GM13977 (cell line): ENCODE results near the gene COMMD7.

Experiments used
- DNase-seq: peaks from one replicate; pipeline ENCODE4 v3.0.0; 2012; ENCODE audit warnings: low spot score
- in situ Hi-C: fragments of 300-500 bp; cut with MboI; formaldehyde crosslinking; loops from one replicate; pipeline ENCODE4 v1.12.0; 2022; ENCODE audit warnings: low sequenced_read_pairs, low pct_unique_long_range_greater_than_20kb, mixed read lengths, inconsistent platforms; ENCODE audit not compliant: unreplicated experiment
- TF ChIP-seq, protein P1 (sequence below): IDR thresholded peaks from 2 replicates; pipeline ENCODE4 v1.5.1; 2012; ENCODE audit warnings: mild to moderate bottlenecking, control low read depth; ENCODE audit not compliant: insufficient read depth; ENCODE audit errors: extremely low read depth, missing control alignments

The COMMD7 gene

GRCh38 chr20:32685541-32686529 lies 57.4 kb downstream of the COMMD7 start:
- in situ Hi-C loops, result no loop called here
- TF ChIP-seq, protein P1, sequence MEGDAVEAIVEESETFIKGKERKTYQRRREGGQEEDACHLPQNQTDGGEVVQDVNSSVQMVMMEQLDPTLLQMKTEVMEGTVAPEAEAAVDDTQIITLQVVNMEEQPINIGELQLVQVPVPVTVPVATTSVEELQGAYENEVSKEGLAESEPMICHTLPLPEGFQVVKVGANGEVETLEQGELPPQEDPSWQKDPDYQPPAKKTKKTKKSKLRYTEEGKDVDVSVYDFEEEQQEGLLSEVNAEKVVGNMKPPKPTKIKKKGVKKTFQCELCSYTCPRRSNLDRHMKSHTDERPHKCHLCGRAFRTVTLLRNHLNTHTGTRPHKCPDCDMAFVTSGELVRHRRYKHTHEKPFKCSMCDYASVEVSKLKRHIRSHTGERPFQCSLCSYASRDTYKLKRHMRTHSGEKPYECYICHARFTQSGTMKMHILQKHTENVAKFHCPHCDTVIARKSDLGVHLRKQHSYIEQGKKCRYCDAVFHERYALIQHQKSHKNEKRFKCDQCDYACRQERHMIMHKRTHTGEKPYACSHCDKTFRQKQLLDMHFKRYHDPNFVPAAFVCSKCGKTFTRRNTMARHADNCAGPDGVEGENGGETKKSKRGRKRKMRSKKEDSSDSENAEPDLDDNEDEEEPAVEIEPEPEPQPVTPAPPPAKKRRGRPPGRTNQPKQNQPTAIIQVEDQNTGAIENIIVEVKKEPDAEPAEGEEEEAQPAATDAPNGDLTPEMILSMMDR, result no peak
- DNase-seq, result no peak

DNA sequence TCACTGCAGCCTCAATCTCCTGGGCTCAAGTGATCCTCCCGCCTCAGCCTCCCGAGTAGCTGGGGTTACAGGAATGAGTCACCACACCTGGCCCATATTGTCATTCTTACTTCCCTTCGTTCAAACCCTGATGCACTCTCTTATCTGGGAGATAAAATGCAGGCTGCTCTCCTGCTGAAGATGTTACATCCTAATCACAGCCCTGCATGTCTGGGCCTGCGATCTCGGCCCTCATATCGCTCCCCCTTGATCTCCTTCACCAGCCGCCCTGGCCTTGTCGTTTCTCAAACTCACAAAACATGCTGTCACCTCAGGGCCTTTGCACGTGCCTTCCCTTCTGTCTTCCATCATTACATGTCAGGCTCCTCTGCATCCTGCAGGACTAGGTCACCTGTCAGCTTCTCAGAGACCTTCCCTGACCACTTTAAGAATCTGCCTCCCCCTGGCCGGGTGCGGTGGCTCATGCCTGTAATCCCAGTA lies 60.7 kb downstream of the COMMD7 start:
- DNase-seq, result no peak
- TF ChIP-seq, protein P1, result no peak
- in situ Hi-C loops, result no loop called here

- TF ChIP-seq, protein P1, result no peak
- in situ Hi-C loops, result no loop called here
- no peak for DNase-seq
Measured at GRCh38 chr20:32681175-32682084, 61.8 kb downstream of the COMMD7 start.

GRCh38 chr20:32680544-32681174 lies 62.6 kb downstream of the COMMD7 start:
- in situ Hi-C loops, result no loop called here
- DNase-seq, result no peak
- TF ChIP-seq, protein P1, result no peak

- DNase-seq, result no peak
- TF ChIP-seq, protein P1, result no peak
- in situ Hi-C loops, result loop anchor here (10.0 kb wide), 1 partner anchor 106 kb away; no protein-coding TSS in a partner anchor
Measured at GRCh38 chr20:32678948-32679347, 64.3 kb downstream of the COMMD7 start.
